Testis (tissue), 2 donors: ENCODE data around the gene POLD2.

Experiments
- CTCF ChIP-seq, 3 experiments: fragments of 450-650 bp in 2 of 3; fragments of 200-600 bp in 1 of 3; sonication (generic) in 1 of 3; IDR thresholded peaks; one replicate each; pipeline ENCODE4 v1.5.1; 2016 to 2019; ENCODE audit warnings: antibody characterized with exemption in 3 of 3, mild to moderate bottlenecking in 2 of 3, moderate library complexity in 1 of 3
- POLR2A ChIP-seq: fragments of 450-650 bp; IDR thresholded peaks from one replicate; pipeline ENCODE4 v1.6.1; 2017; ENCODE audit warnings: antibody characterized with exemption, mild to moderate bottlenecking, moderate library complexity

GRCh38 chr7:44081266-44081748 is 42.0 kb downstream of the POLD2 start:
- TF ChIP-seq CTCF (IDR thresholded peaks at IDR 0.05) (no peak), POLR2A (no peak)
